NB4 (cell line): Measurements from ENCODE around the gene STARD3.

Experiments
- DNase-seq: peaks from one replicate; pipeline ENCODE4 v3.0.0; 2010; ENCODE audit warnings: low read depth
- H3K4me3 ChIP-seq: one replicate; pipeline ENCODE4 v1.5.1; 2011; ENCODE audit warnings: mild to moderate bottlenecking, low read depth, low read length, moderate library complexity
- MYC ChIP-seq: IDR thresholded peaks from 2 replicates; pipeline ENCODE4 v1.6.1; 2011; ENCODE audit warnings: low read depth, low read length
- POLR2A ChIP-seq: IDR thresholded peaks from 2 replicates; pipeline ENCODE4 v1.6.1; 2011; ENCODE audit warnings: mild to moderate bottlenecking; ENCODE audit not compliant: insufficient read length; ENCODE audit errors: extremely low read depth
- TF ChIP-seq, protein P1 (sequence below): IDR thresholded peaks from one replicate; pipeline ENCODE4 v1.5.1; 2012; ENCODE audit warnings: low read depth, low read length
- TF ChIP-seq, protein P2 (sequence below): IDR thresholded peaks from 2 replicates; pipeline ENCODE4 v1.6.1; 2011; ENCODE audit warnings: low read depth, low read length

Gene STARD3

DNA sequence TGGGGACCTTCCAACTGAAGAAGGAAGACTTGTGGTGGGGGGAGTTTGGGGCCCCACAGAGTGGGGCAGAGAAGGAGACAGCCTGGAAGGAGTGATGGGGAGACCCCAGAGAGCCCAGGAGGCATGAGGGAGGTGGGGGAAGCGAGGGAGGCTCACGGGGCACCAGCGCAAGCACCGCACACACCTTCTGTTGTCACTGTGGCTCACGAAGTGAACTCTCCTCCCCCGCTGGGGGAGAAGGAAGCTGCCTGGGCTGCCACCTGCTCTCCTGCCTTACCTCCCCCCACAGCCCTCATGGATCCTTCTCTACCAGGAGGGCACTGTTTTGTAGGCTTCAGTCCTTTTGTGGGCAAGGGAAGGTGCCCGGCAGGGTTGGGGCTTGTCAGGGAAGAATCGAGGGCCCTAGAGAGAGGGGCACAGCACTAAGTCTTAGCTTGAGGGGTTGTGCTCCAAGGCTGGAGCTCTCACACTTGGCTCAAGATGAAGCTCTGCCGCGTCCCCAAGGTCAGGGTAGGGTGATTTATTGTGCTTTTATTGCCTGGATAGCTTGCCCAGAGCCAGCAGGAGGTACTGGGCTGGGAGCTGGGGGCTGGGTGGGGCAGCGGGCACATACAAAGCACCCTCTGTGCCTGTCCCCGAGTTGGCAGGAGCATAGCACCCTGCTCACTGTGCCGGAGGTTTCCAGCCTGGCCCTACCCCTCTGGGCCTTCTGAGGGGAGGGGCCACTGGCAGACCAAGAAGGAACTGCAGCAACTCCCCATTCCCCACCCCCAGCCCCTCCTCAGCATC, 4.6 kb upstream of the STARD3 start:
- peak; percentile 61 for DNase-seq
- TF ChIP-seq, protein P1, sequence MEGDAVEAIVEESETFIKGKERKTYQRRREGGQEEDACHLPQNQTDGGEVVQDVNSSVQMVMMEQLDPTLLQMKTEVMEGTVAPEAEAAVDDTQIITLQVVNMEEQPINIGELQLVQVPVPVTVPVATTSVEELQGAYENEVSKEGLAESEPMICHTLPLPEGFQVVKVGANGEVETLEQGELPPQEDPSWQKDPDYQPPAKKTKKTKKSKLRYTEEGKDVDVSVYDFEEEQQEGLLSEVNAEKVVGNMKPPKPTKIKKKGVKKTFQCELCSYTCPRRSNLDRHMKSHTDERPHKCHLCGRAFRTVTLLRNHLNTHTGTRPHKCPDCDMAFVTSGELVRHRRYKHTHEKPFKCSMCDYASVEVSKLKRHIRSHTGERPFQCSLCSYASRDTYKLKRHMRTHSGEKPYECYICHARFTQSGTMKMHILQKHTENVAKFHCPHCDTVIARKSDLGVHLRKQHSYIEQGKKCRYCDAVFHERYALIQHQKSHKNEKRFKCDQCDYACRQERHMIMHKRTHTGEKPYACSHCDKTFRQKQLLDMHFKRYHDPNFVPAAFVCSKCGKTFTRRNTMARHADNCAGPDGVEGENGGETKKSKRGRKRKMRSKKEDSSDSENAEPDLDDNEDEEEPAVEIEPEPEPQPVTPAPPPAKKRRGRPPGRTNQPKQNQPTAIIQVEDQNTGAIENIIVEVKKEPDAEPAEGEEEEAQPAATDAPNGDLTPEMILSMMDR: no peak
- 0 out of 2 replicates have a peak, but pooled peaks have one; percentile 27 for TF ChIP-seq MYC
- no peak for TF ChIP-seq POLR2A
- TF ChIP-seq, protein P2, sequence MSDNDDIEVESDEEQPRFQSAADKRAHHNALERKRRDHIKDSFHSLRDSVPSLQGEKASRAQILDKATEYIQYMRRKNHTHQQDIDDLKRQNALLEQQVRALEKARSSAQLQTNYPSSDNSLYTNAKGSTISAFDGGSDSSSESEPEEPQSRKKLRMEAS: peak; percentile 16; the same call in 1 of the 2 replicates
- H3K4me3 ChIP-seq: no peak overlapping the region

DNA sequence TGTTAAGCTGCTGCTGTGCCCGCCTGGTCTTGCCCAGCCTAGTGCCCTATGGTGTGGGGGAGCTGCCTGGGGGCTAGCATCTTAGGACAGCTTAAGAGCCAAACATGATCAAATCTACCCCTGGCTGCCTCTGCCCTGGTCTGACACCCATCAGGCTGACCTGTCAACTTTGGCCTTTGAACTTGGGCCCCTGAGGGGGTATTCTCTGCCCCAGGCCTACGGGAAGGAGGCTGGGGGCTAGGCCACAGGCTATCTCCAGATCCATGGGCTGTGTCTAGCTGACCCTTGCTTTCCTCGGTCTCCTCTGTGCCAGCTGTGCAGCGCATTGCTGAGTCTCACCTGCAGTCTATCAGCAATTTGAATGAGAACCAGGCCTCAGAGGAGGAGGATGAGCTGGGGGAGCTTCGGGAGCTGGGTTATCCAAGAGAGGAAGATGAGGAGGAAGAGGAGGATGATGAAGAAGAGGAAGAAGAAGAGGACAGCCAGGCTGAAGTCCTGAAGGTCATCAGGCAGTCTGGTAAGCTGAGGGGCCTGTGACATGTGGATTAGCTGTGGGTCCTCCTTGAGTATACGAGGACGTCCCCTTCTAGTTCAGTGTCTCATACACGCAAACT, 3.3 kb upstream of the STARD3 start:
- DNase-seq: no peak
- H3K4me3 ChIP-seq: no peak overlapping the region
- TF ChIP-seq, protein P2: no peak
- no peak for TF ChIP-seq MYC
- TF ChIP-seq, protein P1: no peak
- no peak for TF ChIP-seq POLR2A

DNA sequence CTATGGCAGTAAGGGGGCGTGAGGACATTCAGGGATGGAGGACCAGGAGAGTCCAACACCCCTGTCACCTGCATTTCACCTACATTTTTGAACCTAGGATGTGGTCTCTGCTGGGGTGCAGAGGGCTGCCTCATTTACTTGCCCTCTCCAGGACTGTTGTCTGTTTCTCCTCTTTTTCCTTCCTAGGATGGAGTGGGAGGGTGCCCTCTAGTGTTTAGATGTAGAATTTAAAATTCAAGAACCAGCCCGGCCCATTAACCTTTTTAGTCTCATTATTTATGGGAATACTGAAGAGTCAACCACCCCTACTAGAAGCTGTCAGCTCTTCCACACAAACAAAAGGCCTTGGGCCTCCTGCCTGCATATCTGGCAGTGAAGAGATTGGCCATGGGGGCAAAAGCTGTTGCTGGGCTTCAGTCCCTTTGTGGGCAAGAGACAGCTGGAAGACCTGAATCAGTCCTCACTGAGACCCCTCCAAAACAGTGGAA, 2.5 kb upstream of the STARD3 start:
- DNase-seq: peak; percentile 65
- H3K4me3 ChIP-seq: no peak overlapping the region
- TF ChIP-seq, protein P1: peak; percentile 68
- TF ChIP-seq POLR2A (no peak), MYC (no peak)
- TF ChIP-seq, protein P2: no peak

DNA sequence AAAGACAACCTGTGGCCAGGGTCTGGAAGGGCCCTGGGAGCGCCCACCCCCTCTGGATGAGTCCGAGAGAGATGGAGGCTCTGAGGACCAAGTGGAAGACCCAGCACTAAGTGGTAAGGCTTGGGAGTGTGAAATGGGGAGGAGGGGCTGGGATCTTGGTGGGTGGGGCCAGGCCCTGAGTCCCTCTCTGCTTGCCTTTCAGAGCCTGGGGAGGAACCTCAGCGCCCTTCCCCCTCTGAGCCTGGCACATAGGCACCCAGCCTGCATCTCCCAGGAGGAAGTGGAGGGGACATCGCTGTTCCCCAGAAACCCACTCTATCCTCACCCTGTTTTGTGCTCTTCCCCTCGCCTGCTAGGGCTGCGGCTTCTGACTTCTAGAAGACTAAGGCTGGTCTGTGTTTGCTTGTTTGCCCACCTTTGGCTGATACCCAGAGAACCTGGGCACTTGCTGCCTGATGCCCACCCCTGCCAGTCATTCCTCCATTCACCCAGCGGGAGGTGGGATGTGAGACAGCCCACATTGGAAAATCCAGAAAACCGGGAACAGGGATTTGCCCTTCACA, 1.2 kb upstream of the STARD3 start:
- DNase-seq: peak; percentile 51
- TF ChIP-seq, protein P1: no peak
- no peak overlapping the region for H3K4me3 ChIP-seq

DNA sequence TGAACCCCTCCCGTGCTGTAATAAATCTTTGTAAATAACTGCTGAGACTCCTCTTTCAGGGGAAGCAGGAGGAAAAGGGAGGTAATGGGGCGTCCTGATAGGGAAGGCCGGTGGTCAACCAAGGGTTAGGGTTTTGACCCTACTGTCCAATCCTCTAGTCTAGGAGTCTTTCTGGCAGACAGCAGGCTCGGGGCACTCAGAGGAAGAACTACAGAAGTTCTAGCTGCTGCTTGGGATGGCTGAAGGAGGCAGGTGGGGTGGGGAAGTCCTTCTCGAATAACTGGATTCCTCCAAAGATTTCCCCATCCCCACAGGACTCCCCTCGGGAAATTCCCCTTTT, 387 bp upstream of the STARD3 start:
- TF ChIP-seq MYC (no peak), POLR2A (no peak)
- TF ChIP-seq, protein P1: no peak
- TF ChIP-seq, protein P2: no peak
- peak overlapping the region; percentile 80 for H3K4me3 ChIP-seq
- no peak for DNase-seq

DNA sequence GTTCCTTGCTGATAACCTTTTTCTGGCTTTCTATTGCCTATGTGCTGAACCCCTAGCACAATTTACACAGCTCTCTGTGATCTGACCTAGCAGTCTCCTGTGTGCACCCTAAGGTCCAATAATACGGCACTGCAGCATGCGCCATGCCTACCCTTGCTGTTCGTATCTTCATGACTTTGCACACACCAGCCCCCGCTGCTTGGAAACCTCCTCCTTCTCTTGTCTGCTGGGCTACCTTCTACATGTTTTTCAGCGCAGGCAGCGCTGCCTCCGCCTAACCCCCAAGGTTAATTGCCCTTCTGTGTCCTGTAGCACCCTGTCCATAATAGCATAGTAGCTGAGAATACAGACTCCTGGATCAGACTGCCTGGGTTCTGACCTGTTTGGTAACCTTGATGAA, 1.4 kb downstream of the STARD3 start:
- no peak for DNase-seq
- H3K4me3 ChIP-seq: peak overlapping the region; percentile 80
- TF ChIP-seq MYC (no peak), POLR2A (no peak)
- TF ChIP-seq, protein P1: no peak
- TF ChIP-seq, protein P2: no peak
